HepG2 (cell line): ENCODE results near the gene TCF23. TPM values are rescaled to one million over a fixed set of nuclear protein-coding genes. Genes with fewer than 3 reads are reported as not detected.

Experiments used
- ATAD3A ChIP-seq: sonication (generic); formaldehyde crosslinking; IDR thresholded peaks from 2 replicates; pipeline ENCODE4 v1.4.0; 2020; ENCODE audit warnings: missing genetic modification reagents
- ATF7-NPFF ChIP-seq: sonication (generic); formaldehyde crosslinking; IDR thresholded peaks from 2 replicates; pipeline ENCODE4 v1.8.1; 2023; ENCODE audit warnings: mild to moderate bottlenecking, low read depth, missing genetic modification reagents, moderate library complexity
- BORCS8-MEF2B ChIP-seq: sonication (generic); formaldehyde crosslinking; IDR thresholded peaks from 2 replicates; pipeline ENCODE4 v1.8.0; 2022; ENCODE audit warnings: mild to moderate bottlenecking, missing genetic modification reagents
- CREM ChIP-seq, 2 experiments: sonication (generic) in 1 of 2; formaldehyde crosslinking in 1 of 2; IDR thresholded peaks; 2 replicates each; pipeline versions ENCODE4 v1.4.0 to v1.6.1; 2016 to 2020; ENCODE audit warnings: antibody characterized with exemption in 1 of 2, mild to moderate bottlenecking in 1 of 2, missing genetic modification reagents in 1 of 2
- FOXM1 ChIP-seq: sonication (generic); formaldehyde crosslinking; IDR thresholded peaks from 2 replicates; pipeline ENCODE4 v1.5.0; 2020; ENCODE audit warnings: missing genetic modification reagents
- HNRNPLL ChIP-seq: fragments of 200-400 bp; formaldehyde crosslinking; IDR thresholded peaks from 2 replicates; pipeline ENCODE4 v1.6.1; 2017; ENCODE audit warnings: mild to moderate bottlenecking, low read depth, low read length; ENCODE audit not compliant: poor library complexity, severe bottlenecking
- IKZF1 ChIP-seq: fragments of 450-650 bp; IDR thresholded peaks from 2 replicates; pipeline ENCODE4 v1.7.1; 2016
- NFE2L2 ChIP-seq: fragments of 150-350 bp; IDR thresholded peaks from 2 replicates; pipeline ENCODE4 v1.6.1; 2014; ENCODE audit warnings: low read length
- NR2C2 ChIP-seq: sonication (generic); formaldehyde crosslinking; IDR thresholded peaks from 2 replicates; pipeline ENCODE4 v1.4.0; 2020; ENCODE audit warnings: missing genetic modification reagents, mild to moderate bottlenecking, moderate library complexity, borderline replicate concordance
- PCBP2 ChIP-seq: fragments of 200-400 bp; formaldehyde crosslinking; optimal IDR thresholded peaks from 2 replicates; pipeline ENCODE3; 2018; ENCODE audit warnings: low read length, low read depth; ENCODE audit not compliant: poor library complexity, severe bottlenecking
- REPIN1 ChIP-seq: sonication (generic); formaldehyde crosslinking; IDR thresholded peaks from 2 replicates; pipeline ENCODE4 v1.8.0; 2022; ENCODE audit warnings: missing genetic modification reagents, low read depth, mild to moderate bottlenecking, borderline replicate concordance
- RXRB ChIP-seq: IDR thresholded peaks from 2 replicates; pipeline ENCODE4 v1.6.1; 2016; ENCODE audit warnings: borderline replicate concordance, missing genetic modification reagents, missing compliant biosample characterization
- TCF7L2 ChIP-seq: IDR thresholded peaks from 2 replicates; pipeline ENCODE4 v1.6.1; 2011; ENCODE audit warnings: mild to moderate bottlenecking, low read depth, low read length, moderate library complexity
- TFE3 ChIP-seq: IDR thresholded peaks from 2 replicates; pipeline ENCODE4 v1.6.1; 2016
- TGIF2 ChIP-seq: IDR thresholded peaks from 2 replicates; pipeline ENCODE4 v1.6.1; 2016; ENCODE audit warnings: control low read depth, missing compliant biosample characterization
- U2AF2 ChIP-seq: fragments of 200-400 bp; formaldehyde crosslinking; IDR thresholded peaks from 2 replicates; pipeline ENCODE4 v1.6.1; 2017; ENCODE audit warnings: low read depth, mild to moderate bottlenecking, low read length
- ZFP36L1 ChIP-seq: sonication (generic); formaldehyde crosslinking; IDR thresholded peaks from 2 replicates; pipeline ENCODE4 v1.8.0; 2022; ENCODE audit warnings: mild to moderate bottlenecking, missing genetic modification reagents, moderate library complexity
- ZFX ChIP-seq: sonication (generic); formaldehyde crosslinking; IDR thresholded peaks from 2 replicates; pipeline ENCODE4 v1.4.0; 2020; ENCODE audit warnings: mild to moderate bottlenecking, low read depth, missing genetic modification reagents, moderate library complexity
- ZMYM4 ChIP-seq: sonication (generic); formaldehyde crosslinking; IDR thresholded peaks from 2 replicates; pipeline ENCODE4 v1.8.1; 2023; ENCODE audit warnings: mild to moderate bottlenecking, missing genetic modification reagents
- ZNF124 ChIP-seq: sonication (generic); formaldehyde crosslinking; IDR thresholded peaks from 2 replicates; pipeline ENCODE4 v1.4.0; 2020; ENCODE audit warnings: missing genetic modification reagents
- ZNF510 ChIP-seq: sonication (generic); formaldehyde crosslinking; IDR thresholded peaks from 2 replicates; pipeline ENCODE4 v1.4.0; 2020; ENCODE audit warnings: low read depth, mild to moderate bottlenecking, missing genetic modification reagents
- ZNF563 ChIP-seq: sonication (generic); formaldehyde crosslinking; IDR thresholded peaks from 2 replicates; pipeline ENCODE4 v1.8.0; 2022; ENCODE audit warnings: mild to moderate bottlenecking, moderate library complexity, missing genetic modification reagents
- polyA plus RNA-seq, 8 experiments: library from polyadenylated mRNA; depleted of rRNA in 3 of 8; stranded (reverse) in 7 of 8; unstranded in 1 of 8; fragments of >200 nt; fragmentation: Illumina TruSeq in 4 of 8; extraction: Trizol in 4 of 8; gene quantifications; 2 replicates each; pipeline versions ENCODE4 v1.2.1 to v1.2.3, GENCODE V29; 2011 to 2016; ENCODE audit warnings: low read depth in 4 of 8, missing spikeins in 1 of 8, mixed read lengths in 1 of 8; ENCODE audit not compliant: insufficient read depth in 1 of 8
- total RNA-seq, 5 experiments: library from RNA; depleted of rRNA; stranded (reverse); fragments of >200 nt; fragmentation: Illumina TruSeq; extraction: Trizol; gene quantifications; 2 replicates each; pipeline ENCODE4 v1.2.3, GENCODE V29; 2016; ENCODE audit warnings: low read depth in 1 of 5
- TF ChIP-seq, protein P1 (sequence below): sonication (generic); IDR thresholded peaks from 2 replicates; pipeline ENCODE4 v1.6.1; 2016; ENCODE audit warnings: low read depth, borderline replicate concordance
- TF ChIP-seq, protein P2 (sequence below): sonication (generic); formaldehyde crosslinking; IDR thresholded peaks from 2 replicates; pipeline ENCODE4 v1.4.0; 2020; ENCODE audit warnings: mild to moderate bottlenecking, missing genetic modification reagents

The TCF23 gene
- total and polyA plus RNA-seq, 2 of the 13 experiments (the other 11 are each of a cell fraction or from before 2014, with no cell fraction given): 0.02 to 1.4 TPM

DNA sequence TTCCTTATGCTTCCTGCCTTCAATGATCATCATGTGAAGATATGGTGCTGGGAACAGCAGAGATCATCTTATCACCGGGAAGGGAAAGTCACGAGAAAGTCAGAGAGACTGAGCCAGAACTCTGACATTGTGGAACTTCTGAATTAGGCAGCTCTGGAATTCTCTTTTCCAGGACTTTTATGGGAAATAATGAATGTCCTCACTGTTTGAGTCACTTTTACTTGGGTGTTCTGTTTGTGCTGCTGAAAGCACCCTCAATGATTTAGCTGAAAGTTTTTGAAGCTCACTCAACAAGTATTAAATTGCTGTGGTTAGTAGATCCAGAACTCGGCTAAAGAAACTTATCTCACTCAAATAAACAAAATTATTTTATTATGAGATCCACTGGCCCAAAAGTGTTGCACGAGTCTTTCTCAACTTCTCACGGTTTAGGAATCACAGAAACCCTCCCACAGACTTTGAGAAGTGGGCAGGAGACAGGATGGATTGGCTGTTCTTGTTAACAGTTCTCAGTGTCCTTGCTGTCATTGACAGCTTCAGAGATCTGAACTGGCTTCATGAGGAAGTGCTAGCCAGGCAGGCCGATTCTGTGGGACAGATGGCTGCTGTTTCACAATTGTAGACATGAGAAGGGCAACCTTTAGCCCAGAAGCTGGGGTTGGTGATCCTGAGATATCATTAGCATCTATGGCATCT, 36.7 kb downstream of the TCF23 start (continued):
- TF ChIP-seq ZNF563: no peak
- 0 out of 2 replicates have a peak, but pooled peaks have one; percentile 42 for TF ChIP-seq ZFP36L1
- TF ChIP-seq REPIN1 (CRISPR knock-in tag): no peak
- TF ChIP-seq, protein P1, sequence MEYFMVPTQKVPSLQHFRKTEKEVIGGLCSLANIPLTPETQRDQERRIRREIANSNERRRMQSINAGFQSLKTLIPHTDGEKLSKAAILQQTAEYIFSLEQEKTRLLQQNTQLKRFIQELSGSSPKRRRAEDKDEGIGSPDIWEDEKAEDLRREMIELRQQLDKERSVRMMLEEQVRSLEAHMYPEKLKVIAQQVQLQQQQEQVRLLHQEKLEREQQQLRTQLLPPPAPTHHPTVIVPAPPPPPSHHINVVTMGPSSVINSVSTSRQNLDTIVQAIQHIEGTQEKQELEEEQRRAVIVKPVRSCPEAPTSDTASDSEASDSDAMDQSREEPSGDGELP: peak; percentile 53; the same call in 1 of the 2 replicates
- TF ChIP-seq TCF7L2: no peak
- TF ChIP-seq IKZF1: no peak
- no peak for TF ChIP-seq ZNF510 (CRISPR knock-in tag)
- no peak for TF ChIP-seq HNRNPLL
- TF ChIP-seq ZFX: peak; percentile 71
- no peak for TF ChIP-seq TGIF2 (CRISPR knock-in tag)
- TF ChIP-seq ZNF124: no peak
- TF ChIP-seq ATF7-NPFF (CRISPR knock-in tag): no peak
- no peak for TF ChIP-seq FOXM1 (CRISPR knock-in tag)
- TF ChIP-seq NR2C2 (CRISPR knock-in tag): no peak
- TF ChIP-seq, protein P2, sequence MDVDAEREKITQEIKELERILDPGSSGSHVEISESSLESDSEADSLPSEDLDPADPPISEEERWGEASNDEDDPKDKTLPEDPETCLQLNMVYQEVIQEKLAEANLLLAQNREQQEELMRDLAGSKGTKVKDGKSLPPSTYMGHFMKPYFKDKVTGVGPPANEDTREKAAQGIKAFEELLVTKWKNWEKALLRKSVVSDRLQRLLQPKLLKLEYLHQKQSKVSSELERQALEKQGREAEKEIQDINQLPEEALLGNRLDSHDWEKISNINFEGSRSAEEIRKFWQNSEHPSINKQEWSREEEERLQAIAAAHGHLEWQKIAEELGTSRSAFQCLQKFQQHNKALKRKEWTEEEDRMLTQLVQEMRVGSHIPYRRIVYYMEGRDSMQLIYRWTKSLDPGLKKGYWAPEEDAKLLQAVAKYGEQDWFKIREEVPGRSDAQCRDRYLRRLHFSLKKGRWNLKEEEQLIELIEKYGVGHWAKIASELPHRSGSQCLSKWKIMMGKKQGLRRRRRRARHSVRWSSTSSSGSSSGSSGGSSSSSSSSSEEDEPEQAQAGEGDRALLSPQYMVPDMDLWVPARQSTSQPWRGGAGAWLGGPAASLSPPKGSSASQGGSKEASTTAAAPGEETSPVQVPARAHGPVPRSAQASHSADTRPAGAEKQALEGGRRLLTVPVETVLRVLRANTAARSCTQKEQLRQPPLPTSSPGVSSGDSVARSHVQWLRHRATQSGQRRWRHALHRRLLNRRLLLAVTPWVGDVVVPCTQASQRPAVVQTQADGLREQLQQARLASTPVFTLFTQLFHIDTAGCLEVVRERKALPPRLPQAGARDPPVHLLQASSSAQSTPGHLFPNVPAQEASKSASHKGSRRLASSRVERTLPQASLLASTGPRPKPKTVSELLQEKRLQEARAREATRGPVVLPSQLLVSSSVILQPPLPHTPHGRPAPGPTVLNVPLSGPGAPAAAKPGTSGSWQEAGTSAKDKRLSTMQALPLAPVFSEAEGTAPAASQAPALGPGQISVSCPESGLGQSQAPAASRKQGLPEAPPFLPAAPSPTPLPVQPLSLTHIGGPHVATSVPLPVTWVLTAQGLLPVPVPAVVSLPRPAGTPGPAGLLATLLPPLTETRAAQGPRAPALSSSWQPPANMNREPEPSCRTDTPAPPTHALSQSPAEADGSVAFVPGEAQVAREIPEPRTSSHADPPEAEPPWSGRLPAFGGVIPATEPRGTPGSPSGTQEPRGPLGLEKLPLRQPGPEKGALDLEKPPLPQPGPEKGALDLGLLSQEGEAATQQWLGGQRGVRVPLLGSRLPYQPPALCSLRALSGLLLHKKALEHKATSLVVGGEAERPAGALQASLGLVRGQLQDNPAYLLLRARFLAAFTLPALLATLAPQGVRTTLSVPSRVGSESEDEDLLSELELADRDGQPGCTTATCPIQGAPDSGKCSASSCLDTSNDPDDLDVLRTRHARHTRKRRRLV (CRISPR knock-in tag): no peak
- no peak for TF ChIP-seq ATAD3A (CRISPR knock-in tag)
- TF ChIP-seq ZMYM4: no peak
- no peak for TF ChIP-seq PCBP2
- no peak for TF ChIP-seq NFE2L2
- peak; percentile 21; the same call in 1 of the 2 replicates for TF ChIP-seq TFE3 (CRISPR knock-in tag)
- TF ChIP-seq U2AF2: no peak
- peak; percentile 95 for TF ChIP-seq RXRB
- no peak for TF ChIP-seq BORCS8-MEF2B (CRISPR knock-in tag)
- TF ChIP-seq CREM (IDR thresholded peaks at IDR 0.05): no peak
- no peak for TF ChIP-seq CREM (CRISPR knock-in tag; IDR thresholded peaks at IDR 0.05)
